Lung microvascular endothelial cell (primary cell): Measurements from ENCODE around the gene ZNF24. TPM values are rescaled to one million over a fixed set of nuclear protein-coding genes. Genes with fewer than 3 reads are reported as not detected.
A peak's percentile ranks its signal among the peaks of the same experiment; 100 is the strongest.

Experiments used
- DNase-seq, 2 donors: peaks; one replicate each; pipeline versions ENCODE4 v3.0.0 to v3.0.0-alpha.2; 2010; ENCODE audit warnings: low read depth in 2 of 2
- total RNA-seq: library from RNA; depleted of rRNA; stranded (reverse); fragments of >200 nt; gene quantifications from 2 replicates; pipeline ENCODE4 v1.2.1, GENCODE V29; 2014

ZNF24 gene
- total RNA-seq, 1 donor from 2014 or later: 32.1 TPM

DNA sequence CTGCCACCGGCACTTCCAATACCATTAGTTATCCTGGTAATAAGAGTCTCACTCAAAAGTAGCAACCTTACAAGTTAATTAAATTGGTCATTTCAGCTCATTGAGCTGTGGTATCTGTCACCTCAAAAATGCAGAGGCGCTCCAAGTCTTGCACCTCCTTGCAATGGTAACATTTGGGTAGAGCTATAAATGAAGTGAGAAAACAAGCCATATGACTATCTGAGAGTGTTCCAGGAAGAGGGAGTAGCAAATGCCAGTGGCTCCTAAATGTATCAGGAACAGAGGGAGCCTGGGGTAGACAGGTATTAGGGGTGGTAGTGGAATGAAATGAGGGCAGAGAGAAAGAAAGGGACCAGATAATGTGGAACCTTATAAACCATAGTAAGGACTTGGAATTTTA lies 48.2 kb downstream of the ZNF24 start:
- no peak for DNase-seq

DNA sequence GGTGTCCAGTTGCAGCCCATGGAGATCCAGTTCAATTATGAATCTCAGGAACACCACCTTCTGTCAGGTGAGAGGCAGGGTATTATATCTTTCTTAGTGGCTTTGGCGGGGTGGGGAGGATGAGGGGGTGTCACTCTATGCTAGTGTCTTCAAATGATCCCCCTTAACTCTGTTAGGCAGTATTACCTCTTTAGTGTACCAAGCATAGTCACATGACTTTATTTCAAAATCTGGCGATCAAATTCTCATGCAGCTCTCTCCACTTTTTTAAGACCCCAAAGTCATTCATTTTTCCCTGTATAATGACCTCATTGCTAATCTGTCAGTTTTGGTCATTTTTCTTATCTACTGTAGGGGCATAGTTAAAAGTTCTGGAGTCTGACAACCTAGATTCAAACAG lies 53.1 kb downstream of the ZNF24 start:
- no peak for DNase-seq

DNA sequence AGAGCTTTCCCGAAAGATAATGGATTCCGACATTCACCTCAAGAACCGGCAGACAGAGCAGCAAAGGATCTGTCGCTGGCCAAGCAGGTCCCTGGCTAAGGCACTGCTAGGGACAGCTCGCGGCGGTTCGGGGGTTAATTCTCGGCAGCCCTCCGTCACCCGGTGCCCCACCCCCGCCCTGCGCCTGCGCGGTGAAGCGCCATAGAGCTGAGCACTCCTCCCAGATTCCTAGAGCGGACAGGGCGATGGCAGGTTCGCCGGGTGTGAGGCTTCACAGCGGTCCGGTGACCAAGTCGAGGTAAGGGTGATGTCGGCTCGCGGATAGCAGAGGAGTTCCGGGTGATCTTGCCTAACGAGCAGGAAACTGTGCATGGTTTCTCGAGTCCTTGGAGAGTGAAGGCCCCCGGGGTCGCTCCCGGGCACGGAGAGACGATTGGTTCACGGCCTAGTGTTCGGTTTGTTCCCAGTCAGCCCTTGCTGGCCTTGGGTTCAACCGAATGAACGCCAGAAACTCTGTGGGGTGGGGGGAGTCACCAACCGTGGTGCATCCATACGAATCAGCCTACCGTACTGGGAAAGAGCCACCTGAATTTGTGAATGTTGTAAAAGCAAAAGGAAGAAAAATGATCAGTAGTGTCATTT lies 54.0 kb downstream of the ZNF24 start, which contains the start of gene ZSCAN30:
TSS of gene ZSCAN30 (minus strand) at position 136 of the 642 bp plus-strand sequence. CDS start 25,877 bp downstream, outside the sequence.
- DNase-seq: peak; percentile 97 to 98

DNA sequence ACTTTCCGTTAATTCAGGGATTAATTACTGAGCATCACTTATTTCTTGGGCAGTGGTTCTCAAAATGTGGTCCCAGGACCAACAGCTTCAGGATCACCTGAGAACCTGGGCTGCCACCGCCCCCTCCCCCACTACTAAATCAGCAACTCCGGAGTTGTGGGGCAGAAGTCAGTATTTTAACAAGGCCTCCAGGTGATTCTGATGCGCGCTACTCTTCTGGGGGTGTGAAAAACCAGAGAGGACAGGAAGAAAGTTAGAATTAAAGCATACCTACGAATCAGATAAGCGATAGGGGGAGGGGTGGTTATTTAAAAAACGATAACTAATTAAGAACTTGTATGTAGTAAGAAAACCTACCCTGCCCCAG lies 54.5 kb downstream of the ZNF24 start:
- peak in 1 of 2 donors; percentile 31 for DNase-seq

DNA sequence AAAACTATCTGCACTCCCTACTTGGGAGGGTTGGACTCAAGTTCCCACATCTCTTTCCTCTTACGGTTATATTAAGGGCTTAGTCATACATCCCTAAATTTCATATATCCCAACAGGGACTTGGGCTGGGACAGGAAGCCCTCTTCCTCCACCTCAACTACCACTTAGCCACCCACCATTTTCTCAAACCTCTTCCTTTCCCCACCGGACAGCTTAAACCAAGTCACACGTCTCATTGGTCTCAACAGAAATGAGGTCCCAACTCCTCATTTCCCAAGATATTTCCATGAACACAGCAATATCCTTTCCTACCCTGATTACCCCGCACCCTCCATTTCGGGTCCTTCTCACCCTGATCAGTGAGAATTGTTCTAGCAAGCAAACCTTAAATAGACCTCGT lies 54.9 kb downstream of the ZNF24 start:
- DNase-seq: peak in 1 of 2 donors; percentile 26

DNA sequence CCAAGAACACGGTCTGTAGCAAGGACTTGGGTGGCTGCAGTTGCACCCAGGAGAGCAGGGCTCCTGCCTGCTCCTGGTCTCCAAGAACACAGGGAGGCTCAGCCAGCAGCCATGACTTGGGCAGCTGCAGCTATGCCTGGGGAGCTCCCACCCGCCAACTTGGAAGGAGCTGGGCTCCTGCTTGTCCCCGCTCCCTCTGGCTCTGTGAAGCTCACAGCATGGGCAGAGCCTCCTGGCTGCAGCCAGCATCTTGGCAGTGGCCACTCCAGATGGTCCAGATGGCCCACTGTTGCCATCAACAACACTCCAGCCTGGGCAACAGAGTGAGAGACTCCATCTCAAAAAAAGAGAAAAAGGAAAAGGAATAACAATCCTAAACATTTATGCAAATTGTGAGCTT lies 59.4 kb downstream of the ZNF24 start:
- no peak for DNase-seq

DNA sequence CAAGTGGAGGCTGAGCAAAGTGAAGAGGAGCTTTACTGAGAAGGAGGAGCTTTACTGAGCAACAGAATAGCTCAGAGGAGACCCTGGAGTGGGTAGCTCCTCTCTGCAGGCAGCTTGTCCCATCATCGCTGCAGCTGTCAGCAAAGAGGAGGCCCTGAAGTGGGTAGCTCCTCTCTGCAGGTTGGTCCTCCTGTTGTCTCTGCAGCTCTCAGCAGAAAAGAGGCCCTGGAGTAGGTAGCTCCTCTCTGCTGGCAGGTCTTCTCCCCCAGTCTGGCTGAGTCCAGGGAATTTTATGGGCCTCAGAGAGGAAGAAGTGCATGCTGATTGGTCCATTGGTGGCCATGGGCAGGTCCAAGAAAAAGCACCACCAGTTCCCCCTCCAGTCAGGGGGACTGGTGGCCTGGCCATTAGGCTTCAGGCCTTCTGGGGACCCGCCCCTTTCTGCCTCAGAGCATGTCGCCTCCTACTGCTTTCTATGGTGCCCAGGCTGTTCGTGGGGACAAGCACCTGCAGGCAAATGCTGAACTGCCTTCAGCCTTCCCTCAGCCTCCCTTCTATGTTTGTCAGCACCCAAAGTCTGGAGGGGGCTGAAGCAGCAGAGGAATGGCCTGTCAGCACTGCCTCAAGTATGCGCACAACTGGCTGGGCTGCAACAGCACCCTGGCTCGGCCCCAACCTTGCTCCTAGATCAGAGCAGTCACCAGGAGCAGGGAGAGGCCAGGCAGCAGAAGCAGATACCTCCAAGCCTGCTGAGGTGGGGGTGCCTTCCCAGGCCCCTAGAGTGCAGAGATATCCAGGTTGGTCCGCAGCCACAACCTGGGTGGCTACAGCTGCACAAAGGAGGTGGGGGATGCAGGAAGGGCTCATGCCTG lies 60.1 kb downstream of the ZNF24 start:
- no peak for DNase-seq

DNA sequence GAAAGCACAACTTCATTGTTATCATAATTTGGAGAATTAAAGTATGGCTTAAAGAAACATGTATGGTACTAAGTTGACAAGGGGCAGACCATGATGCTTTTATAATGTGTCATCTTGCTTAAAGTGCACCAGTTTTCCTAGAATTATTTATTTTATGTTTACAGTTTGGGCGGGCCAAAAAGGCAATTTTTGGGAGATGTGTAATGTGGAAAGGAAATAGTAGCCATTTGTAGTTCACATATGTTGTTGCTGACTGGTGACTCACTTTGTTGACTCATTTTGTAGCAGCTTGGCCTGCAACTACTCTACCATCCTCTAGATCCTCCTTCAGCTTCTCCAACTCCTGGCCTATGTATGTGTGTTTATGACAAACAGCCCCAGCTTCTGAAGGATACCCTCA lies 61.9 kb downstream of the ZNF24 start:
- DNase-seq: peak; percentile 3 to 92

Other genes with a start within 250 kb of the ZNF24 start
- gene ZNF397, start 103.4 kb downstream of the ZNF24 start, total RNA-seq: 4.6 and 10.3 TPM in 2 replicates
- 5.2 and 6.9 TPM in 2 replicates for gene ZSCAN30, start 54.2 kb downstream of the ZNF24 start, total RNA-seq
- gene ZNF396, start 32.9 kb upstream of the ZNF24 start, total RNA-seq: 0.22 and 0.60 TPM in 2 replicates
- 6.5 and 12.9 TPM in 2 replicates for gene INO80C, start 153.5 kb upstream of the ZNF24 start, total RNA-seq
- gene GALNT1, start 237.3 kb upstream of the ZNF24 start, total RNA-seq: 108 and 156 TPM in 2 replicates